ENCODE measurements around the gene ANKS1A.

The ANKS1A gene

DNA sequence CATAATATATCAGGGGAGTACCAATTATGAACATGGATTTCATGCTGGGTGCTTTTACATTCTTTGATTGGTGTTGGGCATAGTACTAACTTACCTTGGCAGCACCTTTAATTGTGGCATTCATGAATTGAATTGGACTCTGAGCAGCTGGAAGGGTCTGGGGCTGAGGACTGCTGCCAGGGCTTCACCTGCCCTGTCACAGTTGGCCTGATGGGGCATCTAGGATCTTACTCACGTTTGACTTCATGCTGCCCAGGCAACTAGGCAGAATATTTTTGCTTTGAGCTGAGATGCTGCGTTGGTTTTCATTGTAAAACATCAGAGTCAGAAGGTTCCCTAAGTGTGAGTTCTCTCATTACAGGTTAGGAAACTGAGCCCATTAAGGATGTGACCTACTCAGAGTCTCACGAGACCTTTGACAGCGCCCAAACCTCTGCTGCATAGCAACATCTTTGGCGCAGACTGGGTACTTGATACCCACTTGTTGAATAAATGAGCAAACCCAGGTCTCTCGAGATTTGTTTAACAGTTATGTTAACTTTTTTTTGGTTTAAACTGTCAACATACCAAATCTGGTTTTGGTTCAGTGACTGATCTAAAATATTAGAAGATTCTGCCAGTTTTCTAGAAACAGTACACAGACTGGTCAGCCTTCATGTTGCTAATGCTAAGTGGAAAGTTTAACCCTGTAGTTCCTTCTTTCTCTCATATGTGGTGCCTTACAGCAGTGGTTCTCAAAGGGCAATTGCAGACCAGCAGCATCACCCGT lies 147.2 kb downstream of the ANKS1A start:
- no peaks in the 10 kb centered on the region for H3K4me1 Mint-ChIP-seq
- DNase-seq (ENCODE audit: low spot score in 2 of 2) = no peak
- ATAC-seq = no peak
- H3K9me3 Mint-ChIP-seq = no peaks in the 10 kb centered on the region
- no peak overlapping the region for H3K4me3 Mint-ChIP-seq
- H3K36me3 Mint-ChIP-seq = no peaks in the 10 kb centered on the region
- no peak overlapping the region for H3K27ac Mint-ChIP-seq

DNA sequence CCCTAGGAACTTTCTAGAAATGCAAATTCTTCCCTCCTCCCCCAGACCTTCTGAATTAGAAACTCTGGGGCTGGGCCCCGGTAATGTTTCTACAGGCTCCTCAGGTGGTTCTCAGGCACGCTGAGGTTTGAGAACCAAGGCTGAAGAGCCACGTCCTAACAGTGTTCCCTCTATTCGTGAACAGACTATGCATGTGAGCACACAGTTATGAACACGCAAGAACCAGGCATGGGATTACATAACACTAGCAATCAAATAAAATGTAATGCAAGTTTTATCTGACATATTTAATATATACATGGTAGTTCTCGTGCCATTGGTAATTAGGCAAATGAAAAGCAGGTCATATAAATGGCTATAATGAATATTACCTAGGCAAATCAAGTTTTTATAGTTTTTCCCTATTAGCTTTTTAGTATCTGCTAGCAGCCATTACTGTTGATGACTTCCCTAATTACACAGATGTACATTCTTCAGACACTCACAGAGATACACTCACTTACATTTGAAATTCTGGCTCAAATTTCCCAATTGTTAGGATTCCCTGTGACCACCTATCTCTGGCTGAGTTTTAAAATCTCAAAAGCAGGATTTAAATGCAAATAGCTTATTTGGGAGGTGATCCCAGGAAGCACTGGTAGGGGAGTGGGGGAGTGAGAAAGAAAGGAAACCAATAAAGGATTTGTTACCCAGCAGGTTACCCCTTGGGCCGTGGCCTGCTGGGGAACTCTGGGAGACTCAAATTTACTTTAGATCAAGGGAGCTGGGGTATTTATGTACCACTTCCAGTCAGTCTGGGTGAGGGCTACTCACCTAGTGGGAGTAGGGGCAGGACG lies 148.0 kb downstream of the ANKS1A start:
- Mint-ChIP-seq H3K9me3 (no peaks in the 10 kb centered on the region), H3K4me1 (no peaks in the 10 kb centered on the region), H3K36me3 (no peaks in the 10 kb centered on the region), H3K4me3 (no peak overlapping the region), H3K27ac (no peak overlapping the region)
- ATAC-seq = no peak
- no peak for DNase-seq (ENCODE audit: low spot score in 2 of 2)

DNA sequence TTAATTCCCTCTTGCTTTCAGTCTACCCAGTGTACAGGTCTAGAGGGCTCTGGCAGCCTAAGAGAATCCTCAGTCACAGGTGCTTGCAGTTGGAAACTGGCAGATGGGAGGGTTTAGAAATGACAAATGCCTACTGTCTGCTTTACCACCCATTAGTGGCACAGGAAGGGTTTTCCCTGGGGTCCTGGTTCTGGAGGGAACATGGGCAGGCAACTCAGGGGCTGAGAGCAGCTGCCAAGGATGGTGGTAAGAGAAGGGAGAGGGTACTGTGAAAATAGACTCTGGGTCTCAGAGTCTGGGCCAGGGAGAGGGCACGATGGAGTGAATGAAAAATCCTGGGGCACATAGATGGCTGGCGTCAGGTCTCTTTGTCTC lies 148.6 kb downstream of the ANKS1A start:
- no peak for ATAC-seq
- Mint-ChIP-seq H3K27ac (no peak overlapping the region), H3K36me3 (no peaks in the 10 kb centered on the region), H3K4me3 (no peak overlapping the region), H3K4me1 (no peaks in the 10 kb centered on the region), H3K9me3 (no peaks in the 10 kb centered on the region)
- DNase-seq (ENCODE audit: low spot score in 2 of 2) = no peak

DNA sequence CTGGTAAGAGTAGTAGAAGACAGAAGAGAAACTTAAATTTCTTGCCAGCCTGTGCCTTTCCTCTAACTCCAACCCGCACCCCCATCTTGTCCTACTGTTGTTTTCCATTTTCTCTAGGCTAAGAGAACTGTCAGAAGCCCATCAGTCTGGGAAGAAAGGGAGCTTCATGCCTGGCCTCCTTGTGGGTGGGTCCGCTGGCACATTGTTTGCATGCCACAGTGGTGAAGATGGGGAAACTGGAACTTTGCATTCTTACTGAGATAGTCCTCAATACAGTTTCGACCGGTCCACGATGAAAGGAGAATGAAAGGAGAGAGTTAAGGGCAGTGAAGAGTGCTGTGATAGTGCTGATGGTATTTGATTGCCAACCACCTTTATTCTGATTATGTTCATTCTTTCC lies 149.0 kb downstream of the ANKS1A start:
- DNase-seq (ENCODE audit: low spot score in 2 of 2) = no peak
- Mint-ChIP-seq H3K4me1 (no peaks in the 10 kb centered on the region), H3K27ac (no peak overlapping the region), H3K9me3 (no peaks in the 10 kb centered on the region), H3K4me3 (no peak overlapping the region), H3K36me3 (no peaks in the 10 kb centered on the region)
- no peak for ATAC-seq

DNA sequence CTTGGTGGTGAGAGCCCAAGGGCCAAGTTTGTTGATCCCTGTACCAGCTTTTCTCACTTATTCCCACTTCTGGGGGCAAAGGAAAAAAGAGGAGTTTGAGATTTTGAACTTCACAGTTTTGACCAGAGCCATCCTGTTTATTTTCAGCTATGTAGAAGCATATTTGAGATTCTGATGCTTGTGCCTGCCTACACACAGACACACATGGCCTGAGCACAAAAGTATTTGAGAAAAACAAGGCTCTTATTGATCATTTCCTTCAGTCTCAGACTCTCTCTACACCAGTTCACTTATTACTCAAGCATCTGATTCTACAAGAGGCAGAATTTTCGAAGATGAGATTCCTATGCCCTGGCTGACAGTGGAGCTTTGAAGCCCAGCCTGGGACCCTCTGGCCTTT lies 151.3 kb downstream of the ANKS1A start:
- H3K4me3 Mint-ChIP-seq = no peak overlapping the region
- DNase-seq (ENCODE audit: low spot score in 2 of 2) (no peak), ATAC-seq (no peak)
- no peaks in the 10 kb centered on the region for H3K4me1 Mint-ChIP-seq
- H3K36me3 Mint-ChIP-seq = no peaks in the 10 kb centered on the region
- H3K27ac Mint-ChIP-seq = peak overlapping the region; percentile 10
- H3K9me3 Mint-ChIP-seq = no peaks in the 10 kb centered on the region

DNA sequence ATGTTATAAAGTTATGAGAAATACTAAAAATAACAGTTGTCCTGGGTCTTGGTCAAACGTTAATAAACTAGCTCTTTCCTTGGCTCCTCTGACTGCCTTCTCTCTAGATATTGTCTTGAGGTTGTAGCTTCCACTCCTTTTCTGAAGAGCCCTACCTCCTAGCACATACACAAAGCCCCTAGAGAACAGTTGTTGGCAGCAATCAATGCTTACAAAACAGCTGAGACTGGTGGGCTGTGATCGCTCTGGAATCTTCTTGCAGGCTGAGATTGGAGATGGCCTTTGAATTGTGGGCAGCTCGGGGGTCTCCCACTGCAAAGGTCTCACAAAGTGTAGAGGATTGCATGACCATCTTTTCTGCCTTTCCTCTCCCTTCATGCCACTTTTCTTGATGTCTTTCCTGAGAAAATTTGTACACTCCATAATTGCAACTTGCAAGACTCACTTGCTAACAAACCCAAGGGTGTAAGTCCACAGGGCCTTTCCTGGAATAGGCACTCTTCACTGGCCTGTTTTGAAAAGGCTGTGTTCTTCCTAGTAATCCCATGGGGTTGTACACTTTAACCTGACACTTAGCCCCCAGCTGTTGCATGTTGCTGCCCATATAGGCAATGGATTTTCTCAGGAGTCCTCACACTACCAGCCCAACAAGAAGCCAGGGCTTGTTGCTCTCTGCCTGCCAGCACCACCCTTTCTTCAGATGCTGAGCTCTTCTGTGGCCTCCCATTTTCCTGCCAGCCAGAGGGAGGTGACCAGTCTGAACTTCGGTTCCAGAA lies 152.2 kb downstream of the ANKS1A start:
- no peak for ATAC-seq
- no peak overlapping the region for H3K4me3 Mint-ChIP-seq
- no peak for DNase-seq (ENCODE audit: low spot score in 2 of 2)
- no peaks in the 10 kb centered on the region for H3K9me3 Mint-ChIP-seq
- H3K4me1 Mint-ChIP-seq = no peaks in the 10 kb centered on the region
- H3K27ac Mint-ChIP-seq = peak overlapping the region; percentile 10
- no peaks in the 10 kb centered on the region for H3K36me3 Mint-ChIP-seq

DNA sequence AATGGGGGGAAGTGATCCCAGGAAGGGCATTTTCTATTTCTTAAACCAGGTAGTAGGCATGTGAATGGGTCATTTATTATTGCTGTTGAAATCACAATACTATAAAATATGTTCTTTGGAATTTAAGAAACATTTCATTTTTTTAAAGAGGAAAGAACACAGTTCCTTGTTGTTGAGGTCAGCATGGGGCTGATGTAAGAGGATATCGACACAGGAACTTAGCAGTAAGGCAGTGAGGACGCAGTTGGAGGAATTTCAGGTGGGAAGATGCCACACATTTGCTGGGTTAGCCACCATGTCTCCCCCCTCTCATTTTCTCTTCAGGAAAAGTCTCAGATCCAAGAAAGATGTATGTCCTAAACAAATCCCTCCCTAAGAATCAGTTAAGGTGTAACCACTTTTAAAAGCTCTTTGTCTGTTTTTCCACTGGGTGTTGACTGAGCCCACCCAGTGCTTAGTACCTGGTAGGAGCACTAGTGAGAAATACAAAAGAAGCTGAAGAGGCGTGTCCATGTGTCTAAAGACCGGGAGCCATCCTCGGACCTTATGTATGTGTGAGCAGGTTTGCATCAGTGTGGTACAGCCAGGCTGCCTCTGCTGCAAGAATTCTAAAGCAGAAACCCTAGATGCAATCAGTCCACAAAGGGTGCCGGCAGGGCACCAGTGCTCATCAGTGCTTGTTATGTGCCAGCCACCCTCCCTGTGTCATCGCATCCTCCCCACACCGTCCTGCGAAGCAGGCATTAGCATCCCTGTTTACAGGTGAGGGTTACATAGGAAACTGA lies 153.2 kb downstream of the ANKS1A start:
- Mint-ChIP-seq H3K36me3 (no peaks in the 10 kb centered on the region), H3K4me1 (no peaks in the 10 kb centered on the region), H3K4me3 (no peak overlapping the region), H3K9me3 (no peaks in the 10 kb centered on the region), H3K27ac (peak overlapping the region; percentile 40)
- ATAC-seq (no peak), DNase-seq (ENCODE audit: low spot score in 2 of 2) (no peak)

DNA sequence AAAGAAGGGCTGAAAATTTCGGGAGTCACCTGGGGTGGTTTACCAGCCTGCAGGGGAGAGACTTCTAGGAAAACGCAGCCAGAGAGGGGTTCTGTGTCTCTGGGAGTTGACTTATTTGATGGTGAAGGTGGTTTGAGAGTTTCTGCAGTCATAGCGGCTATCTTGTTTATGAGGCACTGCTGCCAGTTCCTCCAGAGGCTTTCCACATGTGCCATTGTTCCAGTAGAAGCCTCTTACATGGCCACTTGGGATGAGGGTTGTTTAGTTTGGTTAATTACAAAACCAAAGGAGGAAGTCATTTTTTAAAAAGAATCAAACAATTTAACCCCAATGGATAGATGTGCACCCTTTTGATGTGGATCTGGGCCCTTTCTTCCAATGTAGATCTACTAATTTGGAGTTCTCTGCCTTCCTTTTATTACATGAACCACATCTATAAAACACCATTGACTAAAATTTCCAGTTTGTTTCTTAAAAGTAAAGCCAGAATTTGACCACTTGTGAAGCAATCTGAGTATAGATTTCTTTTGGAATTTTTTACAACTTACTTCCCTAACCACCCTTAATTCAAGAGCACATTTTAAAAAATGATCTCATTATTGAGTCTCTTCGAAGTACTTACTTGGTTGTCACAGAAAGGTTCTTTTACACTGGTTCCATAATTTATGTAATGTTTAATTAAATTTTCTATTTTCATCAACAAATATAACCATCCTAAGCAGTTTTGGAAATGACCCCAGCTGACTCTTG lies 154.5 kb downstream of the ANKS1A start:
- DNase-seq (ENCODE audit: low spot score in 2 of 2) (no peak), ATAC-seq (no peak)
- Mint-ChIP-seq H3K36me3 (no peaks in the 10 kb centered on the region), H3K27ac (peak overlapping the region; percentile 40), H3K9me3 (no peaks in the 10 kb centered on the region), H3K4me3 (no peak overlapping the region), H3K4me1 (peaks cover 8% of the 10 kb centered on the region)

DNA sequence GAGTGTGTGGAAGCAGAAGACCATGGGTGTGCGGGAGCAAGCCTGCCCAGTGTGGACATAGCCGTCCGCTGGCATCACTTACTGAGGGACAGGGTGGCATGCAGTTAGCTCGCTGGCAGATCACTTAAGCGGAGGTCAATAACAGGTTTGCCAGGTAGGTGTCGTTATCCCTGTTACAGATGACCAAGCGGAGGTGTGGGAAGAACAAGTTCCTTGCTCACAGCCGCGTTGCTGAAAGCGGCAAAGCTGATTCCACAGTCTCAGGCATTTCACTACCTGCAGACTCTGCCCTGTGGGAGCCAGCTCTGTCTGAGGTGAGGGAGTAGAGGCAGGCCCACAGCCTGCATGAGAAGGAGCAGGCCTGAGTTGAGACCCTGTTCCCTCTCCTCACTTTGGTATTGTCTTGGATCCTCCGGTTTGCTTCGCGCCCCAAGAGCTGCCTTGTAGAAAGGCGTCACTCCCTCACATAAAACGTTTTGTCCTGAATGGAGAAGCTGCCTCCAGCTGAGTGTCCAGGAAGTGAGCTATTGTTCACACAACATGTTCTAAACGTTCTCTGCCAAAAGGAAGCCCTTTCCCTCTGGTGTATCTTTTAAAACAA lies 155.2 kb downstream of the ANKS1A start:
- no peak for ATAC-seq
- H3K27ac Mint-ChIP-seq = no peak overlapping the region
- no peaks in the 10 kb centered on the region for H3K9me3 Mint-ChIP-seq
- peaks cover 8% of the 10 kb centered on the region for H3K4me1 Mint-ChIP-seq
- H3K4me3 Mint-ChIP-seq = no peak overlapping the region
- DNase-seq (ENCODE audit: low spot score in 2 of 2) = no peak
- H3K36me3 Mint-ChIP-seq = no peaks in the 10 kb centered on the region

DNA sequence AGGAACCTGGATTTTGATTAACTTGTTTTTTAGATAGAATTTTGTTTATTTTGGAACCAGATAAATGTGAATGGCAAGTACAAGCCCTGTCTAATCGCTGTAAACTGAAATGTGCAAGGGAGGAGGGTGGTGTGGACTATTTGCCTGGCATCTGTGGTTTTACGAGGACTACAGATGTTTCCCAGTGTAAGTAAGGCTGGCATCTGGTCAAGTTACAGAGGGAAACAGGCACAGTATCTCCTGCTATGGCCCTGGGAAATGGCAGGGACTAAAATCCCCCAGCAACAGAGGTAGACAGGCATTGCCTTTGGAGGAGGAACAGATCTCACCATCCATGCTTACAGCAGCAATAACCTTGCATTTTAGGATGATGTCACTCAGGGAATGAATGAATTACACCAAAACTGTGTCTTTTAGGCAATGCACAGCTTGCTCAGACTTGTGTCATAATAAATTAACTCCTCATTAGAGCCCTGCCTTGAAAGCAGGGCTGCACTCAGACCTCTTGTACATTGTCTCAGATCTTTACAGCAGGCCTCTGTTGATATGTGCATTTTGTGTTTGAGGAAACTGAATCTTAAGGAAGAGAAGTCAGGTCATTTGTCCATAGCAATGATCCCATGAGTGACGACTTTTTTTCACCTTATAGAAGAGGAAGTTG lies 155.8 kb downstream of the ANKS1A start:
- Mint-ChIP-seq H3K36me3 (no peaks in the 10 kb centered on the region), H3K27ac (no peak overlapping the region), H3K4me1 (peaks cover 8% of the 10 kb centered on the region), H3K9me3 (no peaks in the 10 kb centered on the region), H3K4me3 (no peak overlapping the region)
- no peak for DNase-seq (ENCODE audit: low spot score in 2 of 2)
- no peak for ATAC-seq

DNA sequence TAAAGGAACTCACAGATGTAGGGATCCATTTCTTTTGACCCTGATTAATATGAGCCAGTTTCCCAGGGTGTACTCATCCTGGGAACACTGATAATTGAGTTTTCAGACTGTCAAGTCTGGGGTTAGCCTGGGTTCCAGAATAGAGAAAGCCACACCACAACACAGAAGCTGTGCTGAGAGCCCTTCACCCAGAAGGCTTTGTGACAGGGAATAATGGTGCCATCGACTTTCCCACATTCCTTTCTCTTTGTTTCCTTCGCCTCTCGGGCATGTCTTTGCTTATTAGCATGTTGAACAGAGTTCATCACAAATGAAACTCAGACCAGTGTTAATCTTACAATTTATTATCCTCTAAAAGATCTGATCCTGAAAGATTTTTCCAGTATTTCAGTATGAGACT lies 157.0 kb downstream of the ANKS1A start:
- Mint-ChIP-seq H3K9me3 (no peaks in the 10 kb centered on the region), H3K4me3 (no peak overlapping the region), H3K36me3 (peaks cover 2% of the 10 kb centered on the region), H3K4me1 (peaks cover 8% of the 10 kb centered on the region), H3K27ac (no peak overlapping the region)
- DNase-seq (ENCODE audit: low spot score in 2 of 2) (no peak), ATAC-seq (no peak)

DNA sequence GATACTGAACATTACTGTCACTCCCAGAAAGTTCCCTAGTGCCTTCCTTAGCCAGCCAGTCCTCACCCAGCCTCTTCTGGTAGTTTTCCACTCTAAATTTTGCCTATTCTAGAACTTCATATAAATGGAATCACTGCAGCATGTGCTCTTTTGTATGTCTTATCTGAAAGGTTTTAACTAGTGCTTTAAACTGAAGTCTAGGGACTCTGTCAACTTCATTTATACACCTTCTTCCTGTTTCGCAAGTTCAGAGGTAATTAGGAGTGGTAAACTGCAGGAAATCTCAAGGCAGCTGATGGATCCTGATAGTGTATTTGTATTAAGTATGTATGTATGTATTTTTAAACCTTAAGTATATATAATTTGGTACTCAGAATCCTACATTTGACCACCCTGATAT lies 157.8 kb downstream of the ANKS1A start:
- H3K36me3 Mint-ChIP-seq = peaks cover 6% of the 10 kb centered on the region
- DNase-seq (ENCODE audit: low spot score in 2 of 2) (no peak), ATAC-seq (no peak)
- H3K9me3 Mint-ChIP-seq = no peaks in the 10 kb centered on the region
- no peak overlapping the region for H3K4me3 Mint-ChIP-seq
- H3K4me1 Mint-ChIP-seq = peaks cover 8% of the 10 kb centered on the region
- no peak overlapping the region for H3K27ac Mint-ChIP-seq

DNA sequence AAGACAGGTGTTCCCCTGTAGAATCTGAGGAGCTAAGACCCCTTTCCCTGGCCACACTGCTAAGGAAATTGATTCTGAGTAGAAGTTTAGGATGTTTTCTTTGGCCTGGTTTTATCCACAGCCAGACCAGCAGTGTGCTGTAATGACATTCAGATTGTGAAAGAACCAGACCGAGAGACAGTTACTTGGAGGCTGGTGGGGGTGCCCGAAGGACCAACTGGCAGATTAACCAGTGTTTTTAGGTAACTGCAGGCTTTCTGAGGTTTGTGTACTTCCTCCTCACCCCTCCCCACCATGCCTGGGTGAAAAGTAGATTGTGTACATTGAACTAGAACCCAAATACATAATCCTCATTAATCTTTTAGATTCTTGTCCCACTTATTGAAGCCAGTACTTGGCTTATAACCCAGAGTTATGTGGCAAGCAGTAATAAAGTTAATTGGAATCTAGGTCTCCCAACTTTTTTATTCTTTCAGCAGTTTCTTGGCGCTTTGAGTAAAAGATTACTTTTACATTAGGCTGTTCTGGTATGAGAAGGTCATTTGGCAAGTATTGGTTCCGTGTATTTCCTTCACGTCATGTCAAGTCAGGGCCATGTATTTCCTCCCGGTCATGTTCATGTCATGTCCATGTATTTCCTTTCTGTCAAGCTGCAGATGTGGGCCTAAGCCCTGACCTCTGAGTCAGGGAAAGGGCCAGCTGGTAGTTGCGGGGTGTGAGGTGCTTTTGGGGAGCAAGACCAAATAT lies 158.4 kb downstream of the ANKS1A start:
- Mint-ChIP-seq H3K4me1 (peaks cover 8% of the 10 kb centered on the region), H3K9me3 (no peaks in the 10 kb centered on the region), H3K4me3 (no peak overlapping the region), H3K36me3 (peaks cover 6% of the 10 kb centered on the region), H3K27ac (no peak overlapping the region)
- DNase-seq (ENCODE audit: low spot score in 2 of 2) (no peak), ATAC-seq (no peak)

Data from stimulated activated effector memory CD8-positive, alpha-beta T cell treated with anti-CD3 and anti-CD28 coated beads, Interleukin-12 subunit alpha, Interleukin-12 subunit beta, amount 100 ng/mL, for 72 hours (primary cell).